ENCODE results near the gene PARD3. TPM values are rescaled to one million over a fixed set of nuclear protein-coding genes. Genes with fewer than 3 reads are reported as not detected.
"Not testable (repeated sequence)": the region's sequence is repeated elsewhere in the genome, so short reads cannot be mapped to it uniquely, and the experiment has no call there.

The PARD3 gene
- total RNA-seq, 1 experiment from 2014 or later = 52.9 TPM

DNA sequence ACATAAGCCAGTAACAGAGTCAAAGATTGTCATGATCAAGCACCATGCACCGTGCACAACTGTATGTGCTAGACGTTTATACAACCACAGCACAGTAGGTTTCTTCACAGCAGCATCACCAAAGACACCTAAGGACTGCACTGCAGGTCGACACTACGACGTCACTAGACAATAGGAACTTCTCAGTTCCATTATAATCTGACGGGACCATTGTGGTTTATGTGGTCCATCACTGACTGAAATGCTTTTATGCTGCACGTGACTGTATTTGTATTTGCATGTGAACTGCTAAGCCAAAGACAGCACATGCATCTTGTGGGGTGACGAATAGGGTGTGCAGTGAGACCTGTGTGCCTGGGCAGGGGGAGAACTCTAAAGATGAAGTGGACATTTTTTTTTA lies 164.9 kb downstream of the PARD3 start:
- DNase-seq (ENCODE audit: low spot score) = no peak

DNA sequence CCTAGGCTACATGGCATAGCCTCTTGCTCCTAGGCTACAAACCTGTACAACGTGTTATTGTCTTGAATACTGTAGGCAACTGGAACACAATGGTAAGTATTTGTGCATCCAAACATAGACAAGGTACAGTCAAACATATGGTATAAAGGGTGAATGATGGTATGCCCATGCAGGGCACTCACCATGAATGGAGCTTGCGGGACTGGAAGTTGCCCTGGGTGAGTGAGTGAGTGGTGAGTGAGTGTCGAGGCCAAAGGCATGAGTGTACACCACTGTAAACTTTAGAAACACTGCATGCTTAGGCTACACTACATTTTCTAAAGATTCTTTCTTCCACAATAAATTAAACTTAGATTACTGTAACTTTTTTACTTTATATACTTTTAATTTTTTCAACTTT lies 165.7 kb downstream of the PARD3 start:
- DNase-seq (ENCODE audit: low spot score) = no peak

DNA sequence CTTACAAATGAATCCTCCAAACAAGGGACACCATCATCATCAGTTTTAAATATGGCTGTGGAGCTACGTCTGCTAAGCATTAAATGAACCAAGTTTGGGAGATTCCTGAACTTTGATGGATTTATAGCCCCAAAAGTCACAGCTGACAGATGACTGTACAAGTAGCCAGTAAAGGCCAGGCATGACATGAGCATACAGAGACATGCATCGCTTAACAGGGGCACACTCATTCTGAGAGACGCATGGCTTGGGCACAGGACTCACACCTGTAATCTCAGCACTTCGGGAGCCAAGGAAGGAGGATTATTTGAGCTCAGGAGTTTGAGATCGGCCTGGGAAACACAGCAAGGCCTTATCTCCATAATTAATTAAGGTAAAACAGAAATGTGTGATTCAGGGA lies 166.2 kb downstream of the PARD3 start:
- no peak for DNase-seq (ENCODE audit: low spot score)

DNA sequence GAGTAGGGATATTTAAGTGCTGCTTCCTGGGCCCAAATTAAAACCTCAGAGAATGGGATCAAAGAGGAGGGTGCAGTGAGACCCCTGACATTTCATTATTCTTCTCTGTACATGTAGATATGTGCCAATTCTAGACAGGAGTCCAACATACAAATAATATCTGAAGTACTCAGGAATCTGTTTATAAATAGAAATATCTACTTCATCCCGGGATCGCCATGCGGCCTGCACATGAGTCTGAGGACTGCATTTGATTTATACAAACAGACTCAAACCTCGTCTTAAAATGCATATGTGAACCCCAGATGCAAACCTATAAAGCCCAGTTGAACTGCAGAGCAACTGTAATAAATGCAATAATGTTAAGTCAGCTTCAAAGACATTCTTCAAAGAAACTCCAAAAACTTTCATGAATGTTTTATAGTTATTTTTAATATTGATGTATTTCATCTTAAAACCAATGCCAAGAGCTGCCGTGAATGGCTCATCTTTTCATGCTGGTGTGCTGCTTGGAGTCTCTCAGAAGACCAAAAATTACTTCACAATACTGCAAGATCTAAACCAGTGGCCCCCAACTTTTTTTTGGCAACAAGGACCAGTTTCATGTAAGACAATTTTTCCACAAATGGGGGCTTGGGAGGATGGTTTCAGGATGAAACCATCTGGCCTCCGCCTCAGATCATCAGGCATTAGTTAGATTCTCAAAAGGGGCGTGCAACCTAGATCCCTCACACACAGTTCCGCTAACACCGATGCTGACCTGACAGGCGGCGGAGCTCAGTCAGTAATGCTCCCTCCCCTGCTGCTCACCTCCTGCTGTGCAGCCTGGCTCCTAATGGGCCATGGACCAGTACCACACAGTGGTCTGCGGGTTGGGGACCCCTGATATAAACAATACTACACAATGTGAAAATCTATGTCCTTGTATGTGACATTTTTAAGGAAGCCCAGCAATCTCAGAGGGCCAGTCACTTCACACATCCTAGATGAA lies 166.9 kb downstream of the PARD3 start:
- DNase-seq (ENCODE audit: low spot score) = no peak

DNA sequence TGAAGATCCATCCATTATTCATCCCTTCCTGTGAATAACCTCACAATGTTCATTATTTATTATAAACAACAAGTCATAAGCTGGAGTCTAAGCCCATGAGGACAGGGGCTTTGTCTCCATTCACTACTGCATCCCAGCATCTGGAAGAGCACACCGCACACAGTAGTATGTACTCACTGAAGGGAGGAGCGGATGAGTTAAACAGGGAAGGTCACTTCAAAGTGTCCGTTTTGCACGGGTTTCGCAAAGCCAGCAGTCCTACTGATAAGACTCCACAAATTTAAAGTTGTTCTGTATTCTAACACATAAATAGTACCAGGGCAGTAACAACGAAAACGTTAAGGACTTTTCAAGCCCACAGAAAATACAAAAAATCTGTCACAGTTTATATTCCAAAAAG lies 167.9 kb downstream of the PARD3 start:
- DNase-seq (ENCODE audit: low spot score) = no peak

DNA sequence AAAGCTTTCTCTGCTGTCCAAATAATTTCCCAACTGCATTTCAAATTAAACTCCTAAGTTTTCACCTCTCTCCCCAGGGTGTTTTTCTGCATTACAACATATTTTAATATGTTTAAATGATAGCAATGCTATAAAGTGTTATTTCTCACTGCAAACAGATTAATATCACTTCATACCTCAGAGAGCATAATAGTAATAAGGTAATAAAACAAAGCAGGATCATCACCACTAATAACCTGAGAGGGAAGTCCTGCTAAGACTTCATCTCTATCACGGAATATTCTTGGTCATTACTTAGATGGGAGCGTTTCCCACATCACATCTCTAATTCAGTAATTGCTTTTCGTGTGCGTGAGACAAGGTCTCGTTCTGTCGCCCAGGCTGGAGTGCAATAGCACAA lies 168.8 kb downstream of the PARD3 start:
- DNase-seq (ENCODE audit: low spot score) = no peak

DNA sequence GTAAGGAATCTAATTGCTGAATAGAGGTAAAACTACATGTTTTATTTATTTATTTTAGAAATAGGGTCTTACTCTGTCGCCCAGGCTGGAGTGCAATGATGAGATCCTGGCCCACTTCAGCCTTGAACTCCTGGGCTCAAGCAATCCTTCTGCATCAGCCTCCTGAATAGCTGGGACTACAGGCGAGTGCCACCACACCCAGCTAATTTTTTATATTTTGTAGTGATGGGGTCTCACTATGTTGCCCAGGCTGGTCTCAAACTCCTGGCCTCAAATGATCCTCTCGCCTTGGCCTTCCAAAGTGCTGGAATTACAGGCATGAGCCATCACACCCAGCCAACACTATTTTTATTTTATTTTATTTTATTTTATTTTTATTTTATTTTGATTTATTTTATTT lies 170.3 kb downstream of the PARD3 start:
- DNase-seq (ENCODE audit: low spot score) = not testable (repeated sequence)

DNA sequence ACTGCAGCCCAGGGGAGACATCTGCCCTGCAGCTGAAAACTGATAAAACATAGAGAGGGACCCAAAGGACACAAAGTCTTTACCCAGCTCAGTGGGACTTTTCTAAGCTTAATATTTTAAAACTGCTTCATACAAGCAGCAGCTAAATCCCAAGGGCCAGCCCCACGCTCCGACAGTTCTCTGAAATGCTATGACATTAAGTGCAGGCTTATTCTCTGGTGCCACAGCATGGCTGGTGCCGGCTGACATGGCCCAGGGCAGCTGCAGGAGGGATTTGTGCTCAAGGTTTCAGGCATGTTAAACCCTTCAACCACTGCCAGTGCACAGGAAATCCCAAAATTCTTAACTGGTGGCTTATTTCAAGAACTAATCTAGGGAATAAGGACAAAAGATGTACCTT lies 170.9 kb downstream of the PARD3 start:
- no peak for DNase-seq (ENCODE audit: low spot score)

DNA sequence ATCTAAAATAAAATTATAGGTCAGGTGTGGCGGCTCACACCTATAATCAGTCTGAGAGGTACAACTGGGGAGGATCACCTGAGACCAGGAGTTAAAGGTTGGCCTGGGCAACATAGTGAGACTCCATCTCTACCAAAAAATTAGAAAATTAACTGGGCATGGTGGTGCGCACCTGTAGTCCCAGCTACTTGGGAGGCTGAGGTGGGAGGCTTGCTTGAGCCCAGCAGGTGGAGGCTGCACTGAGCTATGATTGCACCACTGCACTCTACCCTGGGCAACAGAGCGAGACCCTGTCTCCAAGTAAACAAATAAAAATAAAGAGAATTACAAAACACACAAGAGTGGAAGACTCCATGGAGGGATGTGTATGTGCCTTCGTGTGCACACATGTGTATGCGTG lies 171.5 kb downstream of the PARD3 start:
- DNase-seq (ENCODE audit: low spot score) = no peak

DNA sequence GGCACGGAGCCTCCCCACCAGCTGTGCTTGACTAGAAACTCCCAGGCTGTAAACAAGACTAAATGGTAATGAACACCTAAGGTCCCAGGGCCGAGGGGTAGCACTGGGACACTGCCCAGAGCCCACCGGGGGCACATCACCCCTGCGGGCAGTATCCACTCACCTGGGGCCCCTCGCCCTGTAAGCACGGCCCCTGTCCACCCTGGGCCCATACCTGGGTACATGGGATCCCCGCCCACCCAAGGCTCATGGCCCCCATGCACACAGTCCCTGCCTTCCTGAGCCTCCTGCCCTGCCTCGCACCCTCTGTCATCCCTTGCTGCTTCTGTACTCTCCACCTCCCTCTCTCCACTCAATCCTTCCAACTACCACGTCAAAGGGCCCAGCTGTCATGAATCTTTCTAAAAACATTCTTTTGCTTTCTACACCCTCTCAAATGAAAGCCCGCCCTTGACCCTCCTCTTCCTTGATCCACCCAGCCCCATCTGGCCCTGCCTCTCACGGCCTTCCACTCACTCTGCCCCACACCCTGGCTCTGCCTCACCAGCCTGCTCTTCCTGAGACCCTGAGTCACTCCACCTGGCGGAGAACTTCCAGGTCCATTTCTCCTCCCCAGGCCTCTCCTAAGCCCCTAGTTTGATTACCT lies 173.1 kb downstream of the PARD3 start:
- DNase-seq (ENCODE audit: low spot score) = no peak

DNA sequence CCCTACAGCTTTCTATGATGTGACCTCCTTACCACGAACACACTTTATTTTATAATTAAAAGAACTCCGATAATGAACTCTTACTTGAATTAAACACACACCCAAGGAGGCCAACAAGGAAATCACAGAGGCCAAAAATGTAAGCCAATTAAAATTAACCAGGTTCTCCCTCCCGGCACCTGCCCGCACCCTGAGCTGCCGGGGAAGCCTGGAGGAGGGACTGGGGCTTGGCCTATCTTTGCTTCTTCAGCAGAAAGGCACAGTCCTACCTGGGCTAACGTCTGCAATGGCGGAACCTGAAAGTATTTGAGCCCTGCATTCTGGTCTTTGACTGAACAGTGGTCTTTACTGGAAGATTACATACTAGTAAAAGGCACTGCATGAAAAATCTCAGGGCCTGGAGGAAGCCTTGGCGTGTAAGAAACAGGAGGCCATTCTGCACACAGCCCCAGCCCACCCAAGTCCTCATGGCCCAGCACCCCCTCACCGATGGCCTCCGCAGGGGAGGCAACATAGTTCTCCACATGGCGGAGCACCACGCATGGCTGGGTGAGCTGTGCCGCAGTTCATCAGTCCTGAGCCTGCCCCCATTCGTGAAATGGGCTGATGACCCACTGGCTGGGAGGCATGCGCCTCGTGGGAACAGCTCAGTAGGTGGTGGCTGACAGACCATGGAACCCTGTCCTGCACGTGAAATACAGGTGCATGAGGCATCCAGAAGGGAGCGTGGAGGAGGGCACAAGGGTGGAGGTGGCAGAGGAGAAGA lies 173.8 kb downstream of the PARD3 start:
- DNase-seq (ENCODE audit: low spot score) = no peak

DNA sequence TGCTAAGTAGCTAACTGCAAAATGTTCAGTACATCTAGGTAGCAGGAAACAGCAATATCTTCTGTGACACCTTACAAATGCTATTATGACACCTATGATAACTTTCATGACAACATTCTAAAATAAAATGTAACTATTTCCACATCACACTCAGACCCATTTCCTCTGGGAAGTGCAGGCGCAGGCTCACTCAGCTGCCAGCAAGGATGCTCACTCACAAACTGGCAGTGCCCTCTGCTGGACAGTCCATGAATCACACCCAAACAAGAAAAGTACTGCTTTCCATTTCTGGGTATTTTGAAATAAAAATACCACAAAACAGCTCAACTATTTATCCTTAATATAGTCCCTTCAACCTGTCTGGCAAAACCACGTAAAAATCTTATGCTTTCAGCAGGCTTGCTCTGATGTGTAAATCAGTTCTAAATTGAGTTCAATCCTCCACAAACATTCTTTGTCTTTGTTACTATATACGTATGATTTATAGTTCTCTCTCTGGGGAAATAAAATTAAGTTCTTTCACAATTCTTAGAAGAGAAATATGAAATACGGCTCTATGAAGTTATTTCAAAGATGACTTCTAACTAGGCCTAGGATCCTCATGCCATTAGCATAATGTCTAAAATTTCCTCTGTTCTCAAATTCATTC lies 176.6 kb downstream of the PARD3 start:
- peak; percentile 71 for DNase-seq (ENCODE audit: low spot score)

DNA sequence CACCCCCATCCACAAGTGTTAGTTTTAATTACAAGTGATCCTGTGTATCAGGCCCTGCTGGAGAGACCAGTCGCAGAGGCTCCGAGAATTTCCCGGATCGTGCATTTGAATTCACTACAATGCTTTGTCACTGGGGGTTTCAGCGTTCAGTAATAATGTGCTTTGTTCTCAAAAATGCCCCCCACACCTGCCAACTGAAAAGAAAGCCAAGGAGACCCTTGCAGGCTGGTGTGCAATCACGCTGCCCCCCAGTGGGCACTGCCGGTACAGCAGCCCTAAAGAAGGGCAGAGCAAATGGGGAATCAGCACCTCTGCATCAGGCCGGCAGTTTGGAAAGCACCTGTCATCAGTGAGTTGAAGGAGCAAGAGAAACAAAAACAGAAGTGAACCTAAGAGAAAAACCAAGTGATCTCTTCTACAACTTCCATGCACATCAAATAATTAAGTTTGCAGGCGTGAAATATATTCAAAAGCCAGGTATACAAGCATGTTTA lies 177.6 kb downstream of the PARD3 start:
- DNase-seq (ENCODE audit: low spot score) = peak; percentile 56

DNA sequence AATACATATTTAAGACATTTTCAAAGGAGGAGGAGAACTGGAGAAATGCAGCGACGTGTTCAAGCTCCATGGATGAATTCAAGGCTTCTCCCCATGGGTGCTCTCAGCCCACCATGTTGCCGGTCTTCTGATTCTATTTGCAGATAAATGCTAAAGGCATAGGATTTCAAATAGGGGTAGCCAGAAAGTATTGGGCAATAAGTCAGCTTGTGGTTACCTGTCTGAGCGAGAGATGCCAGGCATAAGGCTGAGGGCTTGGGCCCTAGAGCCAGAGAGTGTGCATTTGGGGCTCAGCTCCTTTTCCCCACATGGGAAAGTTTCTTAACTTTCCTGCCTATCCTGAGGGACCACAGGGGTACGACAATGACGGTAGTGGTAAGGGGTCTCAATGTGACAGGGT lies 180.0 kb downstream of the PARD3 start:
- no peak for DNase-seq (ENCODE audit: low spot score)

DNA sequence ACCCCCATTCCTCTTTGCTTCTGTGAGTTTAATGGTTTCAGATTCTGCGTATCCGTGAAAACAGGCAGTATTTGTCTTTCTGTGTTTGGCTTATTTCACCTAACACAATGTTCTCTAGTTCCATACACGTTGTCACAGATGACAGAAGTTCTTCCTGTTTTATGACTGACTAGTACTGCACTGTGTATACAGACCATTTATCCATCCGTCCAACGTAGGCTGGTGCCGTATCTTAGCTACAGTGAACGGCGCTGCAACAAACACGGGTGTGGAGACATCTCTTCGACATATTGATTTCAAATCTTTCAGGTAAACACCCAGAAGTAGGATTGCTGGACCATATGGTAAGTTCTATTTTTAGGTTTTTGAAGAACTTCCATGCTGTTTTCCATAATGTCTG lies 181.7 kb downstream of the PARD3 start:
- no peak for DNase-seq (ENCODE audit: low spot score)

DNA sequence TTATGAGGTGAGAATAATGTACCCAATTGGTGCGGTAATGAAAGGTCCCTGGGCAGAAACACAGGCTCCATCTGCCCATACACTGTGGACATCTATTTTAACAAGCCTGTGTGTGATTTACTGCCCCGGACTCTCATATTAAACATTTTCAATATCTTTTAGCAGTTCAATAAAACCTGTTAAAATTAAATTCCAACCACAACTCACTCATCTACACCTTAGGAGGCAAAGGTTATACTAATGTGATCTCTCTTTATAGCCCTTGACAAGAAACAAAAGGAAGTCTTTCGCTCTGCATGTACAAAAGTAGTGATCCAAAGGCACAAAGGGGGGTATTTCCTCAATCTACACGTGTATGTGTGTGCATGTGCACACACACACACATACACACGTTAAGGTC lies 186.0 kb downstream of the PARD3 start:
- no peak for DNase-seq (ENCODE audit: low spot score)

DNA sequence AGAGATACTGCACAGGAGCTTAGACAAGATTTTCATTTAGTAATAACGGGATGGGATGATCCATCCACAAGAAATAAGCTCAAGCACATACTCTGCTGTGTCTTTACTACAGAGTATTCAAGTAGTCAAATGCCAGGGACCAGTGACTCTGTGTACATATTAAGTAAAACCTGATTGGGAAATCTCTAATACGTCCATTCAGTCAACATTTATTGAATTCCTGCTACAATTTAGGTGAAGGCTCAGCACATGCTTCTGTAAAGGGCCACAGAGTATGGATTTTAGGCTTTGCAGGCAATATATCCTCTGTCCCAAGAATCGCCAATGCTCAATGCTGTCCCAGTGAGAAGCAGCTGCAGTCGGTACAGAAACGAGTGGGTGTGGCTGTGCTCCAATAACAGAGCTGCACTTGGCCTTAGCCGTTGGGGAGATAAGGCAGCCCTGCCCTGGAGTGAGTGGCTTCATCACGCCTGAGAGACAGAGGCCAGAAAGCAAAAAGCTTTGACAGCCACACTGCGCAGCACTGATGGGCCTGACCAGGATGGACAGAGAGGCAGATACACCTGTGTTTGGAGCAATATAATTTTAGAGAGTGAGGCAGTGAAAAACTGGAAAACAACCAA lies 186.8 kb downstream of the PARD3 start:
- DNase-seq (ENCODE audit: low spot score) = peak; percentile 22

DNA sequence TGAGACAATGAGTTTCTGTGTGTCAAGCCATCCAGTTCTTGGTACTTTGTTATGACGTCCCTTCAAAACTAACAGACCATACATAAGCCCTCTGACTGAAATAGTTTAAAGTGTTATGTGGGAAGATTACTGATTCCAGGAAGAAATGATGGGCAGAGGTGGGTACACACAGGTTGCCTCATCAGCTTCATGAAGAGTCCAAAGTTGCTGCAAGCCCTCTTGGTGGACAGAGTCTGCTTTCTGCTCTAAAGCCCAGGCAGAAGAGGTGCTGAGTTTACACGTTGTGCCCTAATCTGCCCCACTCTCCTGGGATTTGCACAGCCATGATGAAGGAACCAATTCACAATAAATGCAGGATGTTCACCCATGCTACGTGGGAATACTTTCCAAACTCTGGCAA lies 187.4 kb downstream of the PARD3 start:
- DNase-seq (ENCODE audit: low spot score) = no peak

DNA sequence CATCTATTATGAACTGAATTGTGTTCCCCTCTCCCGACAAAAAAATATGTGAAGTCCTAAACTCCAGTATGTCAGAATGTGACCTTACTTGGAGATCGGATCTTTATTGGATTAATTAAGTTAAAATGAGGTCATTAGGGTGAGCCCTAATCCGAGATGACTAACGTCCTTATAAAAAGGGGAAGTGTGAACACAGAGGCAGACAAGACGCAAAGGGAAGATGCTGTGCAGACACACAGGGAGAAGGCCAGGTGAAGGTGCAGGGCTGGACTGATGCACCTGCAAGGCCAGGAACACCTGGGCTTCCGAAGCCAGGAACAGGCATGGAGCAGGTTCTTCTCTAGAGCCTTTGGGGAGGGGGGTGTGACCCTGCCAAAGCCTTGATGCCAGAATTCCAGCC lies 187.8 kb downstream of the PARD3 start:
- DNase-seq (ENCODE audit: low spot score) = no peak

DNA sequence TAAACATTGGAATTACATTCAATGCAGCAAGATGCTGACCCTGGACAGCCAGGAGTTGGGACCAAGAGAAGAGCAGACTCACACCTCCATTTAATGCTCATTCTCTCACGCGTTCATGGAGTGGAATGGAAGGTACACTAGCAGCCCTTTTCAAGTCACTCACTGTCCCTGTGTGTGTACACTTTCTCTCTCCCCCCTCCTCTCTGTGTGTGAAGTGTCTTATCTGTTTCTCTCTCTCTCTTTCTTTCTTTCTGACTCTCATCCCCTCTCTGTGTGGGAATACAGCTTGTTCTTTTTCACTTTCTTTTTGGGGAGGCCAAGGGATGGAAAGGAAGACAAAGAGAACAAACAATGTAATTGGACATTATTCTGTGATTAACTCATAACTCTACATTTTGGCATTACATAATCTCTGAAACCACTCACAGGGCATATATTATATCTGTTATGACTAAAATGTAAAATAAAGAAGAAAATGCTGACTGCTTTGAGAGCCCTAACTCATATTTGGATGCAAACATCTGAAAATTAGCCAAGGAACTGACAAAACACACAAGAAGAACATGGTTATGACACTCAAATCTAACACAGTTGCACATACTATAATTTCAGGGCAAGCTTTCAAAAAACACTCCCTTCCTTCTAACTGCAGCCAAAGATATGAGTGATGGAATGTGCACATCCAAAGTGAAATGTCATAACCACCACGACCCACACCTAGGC lies 188.8 kb downstream of the PARD3 start:
- DNase-seq (ENCODE audit: low spot score) = no peak

Measured in A172 (cell line).